ENCODE results near the gene SELENOT.
"Not testable (repeated sequence)": the region's sequence is repeated elsewhere in the genome, so short reads cannot be mapped to it uniquely, and the experiment has no call there.

Gene SELENOT

GRCh38 chr3:150609988-150610387 is 6.9 kb downstream of the SELENOT start:
- DNase-seq: no peak

- no peak for DNase-seq
Observed at GRCh38 chr3:150610785-150611184, 7.7 kb downstream of the SELENOT start.

GRCh38 chr3:150611666-150612065 is 8.5 kb downstream of the SELENOT start:
- no peak for DNase-seq

GRCh38 chr3:150612494-150612893 is 9.4 kb downstream of the SELENOT start:
- no peak for DNase-seq

GRCh38 chr3:150613034-150613433 is 9.9 kb downstream of the SELENOT start:
- no peak for DNase-seq

GRCh38 chr3:150613709-150614480 is 10.8 kb downstream of the SELENOT start:
- no peak for DNase-seq

- no peak for DNase-seq
Observed at GRCh38 chr3:150620002-150620689, 17.0 kb downstream of the SELENOT start.

- not testable (repeated sequence) for DNase-seq
Observed at GRCh38 chr3:150622955-150623354, 19.8 kb downstream of the SELENOT start.

GRCh38 chr3:150623945-150624344 is 20.8 kb downstream of the SELENOT start:
- no peak for DNase-seq

- no peak for DNase-seq
Observed at GRCh38 chr3:150626148-150626930, 23.2 kb downstream of the SELENOT start.

GRCh38 chr3:150627557-150627956 is 24.4 kb downstream of the SELENOT start:
- no peak for DNase-seq

- DNase-seq: no peak
Observed at GRCh38 chr3:150631515-150632221, 28.5 kb downstream of the SELENOT start.

GRCh38 chr3:150635076-150635475 is 32.0 kb downstream of the SELENOT start:
- DNase-seq: no peak

- DNase-seq: no peak
Observed at GRCh38 chr3:150635526-150635925, 32.4 kb downstream of the SELENOT start.

GRCh38 chr3:150636258-150636657 is 33.1 kb downstream of the SELENOT start:
- no peak for DNase-seq

- no peak for DNase-seq
Observed at GRCh38 chr3:150639262-150639661, 36.1 kb downstream of the SELENOT start.

- DNase-seq: no peak
Observed at GRCh38 chr3:150640256-150640655, 37.1 kb downstream of the SELENOT start.

- no peak for DNase-seq
Observed at GRCh38 chr3:150653110-150653561, 50.0 kb downstream of the SELENOT start.

GRCh38 chr3:150656316-150656715 is 53.2 kb downstream of the SELENOT start:
- DNase-seq: no peak

GRCh38 chr3:150662410-150663200 is 59.5 kb downstream of the SELENOT start:
- no peak for DNase-seq

- no peak for DNase-seq
Observed at GRCh38 chr3:150663461-150663860, 60.3 kb downstream of the SELENOT start.

GRCh38 chr3:150666167-150666566 is 63.0 kb downstream of the SELENOT start:
- DNase-seq: no peak
